Body of pancreas (tissue), 4 donors: ENCODE results near the gene GNAT1.

Experiments used
- POLR2A ChIP-seq, 3 donors: fragments of 450-650 bp; IDR thresholded peaks; one replicate each; pipeline ENCODE4 v1.6.1; 2016; ENCODE audit warnings: antibody characterized with exemption in 3 of 3, mild to moderate bottlenecking in 2 of 3
- TF ChIP-seq, protein P1 (sequence below), 7 experiments: fragments of 450-650 bp in 4 of 7; fragments of 200-600 bp in 3 of 7; sonication (generic) in 3 of 7; IDR thresholded peaks; one replicate each; pipeline ENCODE4 v1.5.1; 2016 to 2019; ENCODE audit warnings: antibody characterized with exemption in 7 of 7

DNA sequence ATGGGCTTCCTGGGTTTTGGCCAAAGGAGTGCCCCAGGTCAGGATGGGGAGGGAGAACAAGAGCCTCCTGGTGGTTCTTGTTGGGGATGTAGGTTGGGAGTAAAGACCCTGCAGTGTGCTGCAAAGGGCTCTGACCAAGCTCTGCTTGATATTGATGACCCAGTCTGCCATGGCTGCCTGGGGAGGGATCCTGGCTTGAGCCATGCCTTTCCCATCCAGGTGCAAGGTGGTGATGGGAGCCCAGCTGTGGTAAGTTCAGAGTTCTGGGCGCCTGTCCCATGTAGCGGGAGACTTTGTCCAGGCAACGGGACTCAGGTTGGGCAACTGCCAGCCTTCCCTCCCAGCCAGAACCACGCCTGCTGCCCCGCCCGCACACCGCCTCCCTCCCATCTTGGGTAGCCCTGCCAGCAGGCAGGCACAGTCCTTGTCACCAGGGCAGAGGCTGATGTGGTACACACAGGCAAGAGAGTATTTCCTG is 47.2 kb downstream of the GNAT1 start:
- TF ChIP-seq, protein P1, sequence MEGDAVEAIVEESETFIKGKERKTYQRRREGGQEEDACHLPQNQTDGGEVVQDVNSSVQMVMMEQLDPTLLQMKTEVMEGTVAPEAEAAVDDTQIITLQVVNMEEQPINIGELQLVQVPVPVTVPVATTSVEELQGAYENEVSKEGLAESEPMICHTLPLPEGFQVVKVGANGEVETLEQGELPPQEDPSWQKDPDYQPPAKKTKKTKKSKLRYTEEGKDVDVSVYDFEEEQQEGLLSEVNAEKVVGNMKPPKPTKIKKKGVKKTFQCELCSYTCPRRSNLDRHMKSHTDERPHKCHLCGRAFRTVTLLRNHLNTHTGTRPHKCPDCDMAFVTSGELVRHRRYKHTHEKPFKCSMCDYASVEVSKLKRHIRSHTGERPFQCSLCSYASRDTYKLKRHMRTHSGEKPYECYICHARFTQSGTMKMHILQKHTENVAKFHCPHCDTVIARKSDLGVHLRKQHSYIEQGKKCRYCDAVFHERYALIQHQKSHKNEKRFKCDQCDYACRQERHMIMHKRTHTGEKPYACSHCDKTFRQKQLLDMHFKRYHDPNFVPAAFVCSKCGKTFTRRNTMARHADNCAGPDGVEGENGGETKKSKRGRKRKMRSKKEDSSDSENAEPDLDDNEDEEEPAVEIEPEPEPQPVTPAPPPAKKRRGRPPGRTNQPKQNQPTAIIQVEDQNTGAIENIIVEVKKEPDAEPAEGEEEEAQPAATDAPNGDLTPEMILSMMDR (IDR thresholded peaks at IDR 0.05), result no peak
- no peak for TF ChIP-seq POLR2A (IDR thresholded peaks at IDR 0.05)
